ENCODE measurements around the gene C1orf21.

C1orf21 gene

DNA sequence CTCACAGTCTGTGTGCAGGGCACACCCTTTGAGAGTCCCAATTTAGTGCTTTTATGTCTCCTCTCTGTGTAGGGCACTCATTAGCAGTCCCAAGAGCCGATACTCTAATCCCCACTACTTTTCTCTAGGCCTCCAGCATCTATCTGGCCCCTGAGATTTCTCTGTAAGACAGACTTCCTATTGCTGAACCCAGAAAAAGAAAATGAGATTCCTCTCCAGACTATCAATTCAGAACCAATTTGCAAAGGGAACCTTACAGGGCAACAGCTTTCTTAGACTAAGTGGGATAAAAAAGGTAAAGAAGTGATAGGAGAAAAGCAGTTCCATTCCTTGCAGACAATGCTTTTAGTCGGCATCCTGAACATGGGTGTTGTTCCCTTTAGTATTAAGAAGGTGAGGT, 195.6 kb downstream of the C1orf21 start:
- Histone ChIP-seq H3K4me3 (ENCODE audit: low read depth, low read length) (no peak overlapping the region), H3K14ac (ENCODE audit: low read length) (no peak overlapping the region), H3K18ac (ENCODE audit: low read length) (no peak overlapping the region), H3K79me1 (ENCODE audit: low read length) (no peaks in the 10 kb centered on the region), H3K9ac (ENCODE audit: low read length) (no peak overlapping the region), H3K27me3 (ENCODE audit: insufficient read depth, low read length) (no peaks in the 10 kb centered on the region), H3K36me3 (ENCODE audit: control insufficient read depth in 1 of 2, insufficient read depth in 2 of 2, low read length in 2 of 2) (no peaks in the 10 kb centered on the region), H2BK120ac (ENCODE audit: insufficient read depth, low read length, poor library complexity) (no peak overlapping the region), H2AFZ (ENCODE audit: insufficient read depth, low read length, poor library complexity) (no peak overlapping the region), H4K12ac (ENCODE audit: low read depth, low read length) (no peak overlapping the region), H4K8ac (ENCODE audit: low read depth, low read length) (no peak overlapping the region), H3K4me1 (ENCODE audit: control insufficient read depth in 1 of 2, insufficient read depth in 2 of 2, low read length in 2 of 2) (no peaks in the 10 kb centered on the region), H3K23ac (ENCODE audit: low read length) (no peak overlapping the region), H3K79me2 (ENCODE audit: control insufficient read depth, insufficient read depth, low read length, poor library complexity) (no peaks in the 10 kb centered on the region), H2BK12ac (ENCODE audit: low read length) (no peak overlapping the region), H2BK5ac (ENCODE audit: low read depth, low read length, poor library complexity) (no peak overlapping the region), H3K4ac (ENCODE audit: low read depth, low read length) (no peak overlapping the region), H3K9me3 (ENCODE audit: insufficient read depth, low read depth, low read length) (no peaks in the 10 kb centered on the region), H3K27ac (ENCODE audit: low read depth, low read length) (no peak overlapping the region), H4K91ac (ENCODE audit: low read depth, low read length) (no peak overlapping the region), H3K4me2 (ENCODE audit: low read length) (no peak overlapping the region), H2AK5ac (ENCODE audit: low read length) (no peak overlapping the region)
- WGBS (ENCODE audit: extremely low coverage, insufficient coverage, insufficient read length), result no CpG with 5 or more reads among the region's 2 CpGs
- no peak for DNase-seq

DNA sequence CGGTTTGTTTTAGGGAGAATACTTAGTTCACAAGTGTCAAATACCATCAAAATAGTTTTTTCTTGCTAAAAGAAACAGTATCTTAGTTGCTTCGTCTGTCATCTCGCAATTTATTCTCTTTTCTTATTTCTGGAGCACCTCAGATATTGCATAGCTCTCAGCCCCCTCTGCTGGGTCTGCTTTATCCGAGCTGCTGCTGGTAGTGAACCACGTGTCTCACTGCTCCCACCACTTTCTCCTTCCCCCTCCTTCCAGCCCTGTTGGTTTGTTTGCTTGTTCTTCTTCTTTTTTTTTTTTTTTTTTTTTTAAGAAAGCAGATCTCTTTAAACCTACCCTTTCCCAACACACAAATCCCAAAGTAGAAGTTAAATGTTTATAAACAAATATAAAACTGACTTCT, 197.0 kb downstream of the C1orf21 start:
- no CpG with 5 or more reads among the region's 5 CpGs for WGBS (ENCODE audit: extremely low coverage, insufficient coverage, insufficient read length)
- H3K4ac ChIP-seq (ENCODE audit: low read depth, low read length), result no peak overlapping the region

DNA sequence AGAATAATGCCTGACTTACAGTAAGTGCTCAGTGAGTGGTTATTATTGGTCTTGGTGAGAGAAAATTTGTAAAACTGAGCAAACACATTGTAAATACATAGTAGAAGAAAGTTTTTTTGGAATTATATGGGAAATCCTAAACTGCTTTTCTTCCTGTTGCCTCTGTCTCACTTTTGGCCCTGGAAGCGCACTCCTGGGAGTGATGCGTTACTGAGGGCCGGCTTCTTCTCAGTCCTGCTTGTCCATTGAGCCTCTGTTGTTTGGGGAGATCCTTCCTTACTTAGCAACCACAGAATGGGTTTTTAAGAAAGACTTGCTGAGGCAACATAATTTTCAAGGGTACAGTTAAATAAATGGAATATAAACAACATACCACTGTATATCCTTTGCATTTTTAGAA, 201.9 kb downstream of the C1orf21 start:
- Histone ChIP-seq H3K36me3 (ENCODE audit: control insufficient read depth in 1 of 2, insufficient read depth in 2 of 2, low read length in 2 of 2) (no peaks in the 10 kb centered on the region), H4K12ac (ENCODE audit: low read depth, low read length) (peak overlapping the region; percentile 36), H4K8ac (ENCODE audit: low read depth, low read length) (no peak overlapping the region), H3K4me3 (ENCODE audit: low read depth, low read length) (no peak overlapping the region), H3K27ac (ENCODE audit: low read depth, low read length) (no peak overlapping the region), H4K91ac (ENCODE audit: low read depth, low read length) (no peak overlapping the region), H3K4ac (ENCODE audit: low read depth, low read length) (no peak overlapping the region), H3K14ac (ENCODE audit: low read length) (no peak overlapping the region), H3K79me2 (ENCODE audit: control insufficient read depth, insufficient read depth, low read length, poor library complexity) (peaks cover 2% of the 10 kb centered on the region), H2BK5ac (ENCODE audit: low read depth, low read length, poor library complexity) (no peak overlapping the region), H3K9me3 (ENCODE audit: insufficient read depth, low read depth, low read length) (no peaks in the 10 kb centered on the region), H2BK12ac (ENCODE audit: low read length) (no peak overlapping the region), H3K4me1 (ENCODE audit: control insufficient read depth in 1 of 2, insufficient read depth in 2 of 2, low read length in 2 of 2) (peaks cover 2 to 7% of the 10 kb centered on the region in 2 experiments), H3K23ac (ENCODE audit: low read length) (no peak overlapping the region), H2BK120ac (ENCODE audit: insufficient read depth, low read length, poor library complexity) (no peak overlapping the region), H2AK5ac (ENCODE audit: low read length) (no peak overlapping the region), H2AFZ (ENCODE audit: insufficient read depth, low read length, poor library complexity) (no peak overlapping the region), H3K27me3 (ENCODE audit: insufficient read depth, low read length) (no peaks in the 10 kb centered on the region), H3K18ac (ENCODE audit: low read length) (no peak overlapping the region), H3K4me2 (ENCODE audit: low read length) (no peak overlapping the region), H3K79me1 (ENCODE audit: low read length) (no peaks in the 10 kb centered on the region), H3K9ac (ENCODE audit: low read length) (no peak overlapping the region)
- no peak for DNase-seq
- no CpG with 5 or more reads among the region's 3 CpGs for WGBS (ENCODE audit: extremely low coverage, insufficient coverage, insufficient read length)

More for the DNA sequence above, 197.0 kb downstream of the C1orf21 start:
- Histone ChIP-seq H3K4me1 (ENCODE audit: control insufficient read depth in 1 of 2, insufficient read depth in 2 of 2, low read length in 2 of 2) (peaks cover 2 to 3% of the 10 kb centered on the region in 2 experiments), H3K36me3 (ENCODE audit: control insufficient read depth in 1 of 2, insufficient read depth in 2 of 2, low read length in 2 of 2) (no peaks in the 10 kb centered on the region), H3K79me2 (ENCODE audit: control insufficient read depth, insufficient read depth, low read length, poor library complexity) (peaks cover 2% of the 10 kb centered on the region), H3K27ac (ENCODE audit: low read depth, low read length) (no peak overlapping the region), H4K8ac (ENCODE audit: low read depth, low read length) (no peak overlapping the region), H4K12ac (ENCODE audit: low read depth, low read length) (no peak overlapping the region), H2BK120ac (ENCODE audit: insufficient read depth, low read length, poor library complexity) (no peak overlapping the region), H3K9me3 (ENCODE audit: insufficient read depth, low read depth, low read length) (no peaks in the 10 kb centered on the region), H2AFZ (ENCODE audit: insufficient read depth, low read length, poor library complexity) (no peak overlapping the region), H3K79me1 (ENCODE audit: low read length) (no peaks in the 10 kb centered on the region), H3K4me3 (ENCODE audit: low read depth, low read length) (no peak overlapping the region), H2BK5ac (ENCODE audit: low read depth, low read length, poor library complexity) (no peak overlapping the region), H4K91ac (ENCODE audit: low read depth, low read length) (no peak overlapping the region), H3K9ac (ENCODE audit: low read length) (no peak overlapping the region), H3K18ac (ENCODE audit: low read length) (no peak overlapping the region), H2AK5ac (ENCODE audit: low read length) (no peak overlapping the region), H3K4me2 (ENCODE audit: low read length) (no peak overlapping the region), H2BK12ac (ENCODE audit: low read length) (no peak overlapping the region), H3K23ac (ENCODE audit: low read length) (no peak overlapping the region), H3K14ac (ENCODE audit: low read length) (no peak overlapping the region), H3K27me3 (ENCODE audit: insufficient read depth, low read length) (no peaks in the 10 kb centered on the region)
- DNase-seq, result no peak

DNA sequence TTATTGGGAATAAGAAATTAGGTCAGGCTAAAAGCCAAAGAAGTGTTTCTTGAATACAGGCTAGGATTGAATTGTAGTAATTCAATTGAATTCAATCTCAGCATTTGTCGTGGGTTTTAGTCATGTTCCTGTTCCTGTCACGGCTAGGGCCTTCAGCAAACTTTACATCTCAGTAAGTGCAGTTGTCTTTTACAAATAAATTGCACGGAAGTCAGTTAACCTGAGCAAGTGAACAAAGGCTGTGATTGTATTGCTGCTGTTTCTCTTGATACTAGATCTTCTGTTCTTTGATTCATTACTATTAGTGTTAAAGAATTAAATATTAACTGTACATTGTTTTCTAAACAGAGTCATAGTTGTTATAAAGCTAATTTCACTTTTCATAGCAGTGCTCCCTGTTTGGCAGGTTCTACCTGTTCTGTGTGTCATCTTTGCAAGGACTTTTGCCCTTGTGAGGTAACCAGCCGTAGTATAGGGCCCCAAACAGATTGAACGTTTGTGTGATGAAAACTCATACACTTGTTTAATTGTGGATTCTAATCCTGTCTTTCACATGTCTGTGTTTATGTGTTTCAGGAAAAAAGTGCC, 203.4 kb downstream of the C1orf21 start:
- no peak overlapping the region for H4K8ac ChIP-seq (ENCODE audit: low read depth, low read length)
- no peak overlapping the region for H3K27ac ChIP-seq (ENCODE audit: low read depth, low read length)
- WGBS (ENCODE audit: extremely low coverage, insufficient coverage, insufficient read length), result no CpG with 5 or more reads among the region's 5 CpGs
- peaks cover 5 to 7% of the 10 kb centered on the region in 2 experiments for H3K4me1 ChIP-seq (ENCODE audit: control insufficient read depth in 1 of 2, insufficient read depth in 2 of 2, low read length in 2 of 2)
- H3K14ac ChIP-seq (ENCODE audit: low read length), result no peak overlapping the region
- H3K18ac ChIP-seq (ENCODE audit: low read length), result no peak overlapping the region
- DNase-seq, result peak; percentile 70 to 92
- no peak overlapping the region for H3K4me2 ChIP-seq (ENCODE audit: low read length)
- no peak overlapping the region for H4K91ac ChIP-seq (ENCODE audit: low read depth, low read length)
- no peak overlapping the region for H3K9ac ChIP-seq (ENCODE audit: low read length)
- H3K36me3 ChIP-seq (ENCODE audit: control insufficient read depth in 1 of 2, insufficient read depth in 2 of 2, low read length in 2 of 2), result no peaks in the 10 kb centered on the region
- H3K79me2 ChIP-seq (ENCODE audit: control insufficient read depth, insufficient read depth, low read length, poor library complexity), result peaks cover 2% of the 10 kb centered on the region
- no peak overlapping the region for H2BK5ac ChIP-seq (ENCODE audit: low read depth, low read length, poor library complexity)
- peaks cover 2% of the 10 kb centered on the region for H3K79me1 ChIP-seq (ENCODE audit: low read length)
- no peak overlapping the region for H2BK12ac ChIP-seq (ENCODE audit: low read length)
- H3K27me3 ChIP-seq (ENCODE audit: insufficient read depth, low read length), result no peaks in the 10 kb centered on the region
- H3K4me3 ChIP-seq (ENCODE audit: low read depth, low read length), result no peak overlapping the region
- H3K9me3 ChIP-seq (ENCODE audit: insufficient read depth, low read depth, low read length), result no peaks in the 10 kb centered on the region
- H3K23ac ChIP-seq (ENCODE audit: low read length), result no peak overlapping the region
- H2BK120ac ChIP-seq (ENCODE audit: insufficient read depth, low read length, poor library complexity), result no peak overlapping the region
- H4K12ac ChIP-seq (ENCODE audit: low read depth, low read length), result no peak overlapping the region
- H3K4ac ChIP-seq (ENCODE audit: low read depth, low read length), result no peak overlapping the region
- H2AFZ ChIP-seq (ENCODE audit: insufficient read depth, low read length, poor library complexity), result no peak overlapping the region
- H2AK5ac ChIP-seq (ENCODE audit: low read length), result no peak overlapping the region

Data from trophoblast cell (in vitro differentiated cells and primary cell).